DOHH2 (cell line): ENCODE results near the gene CADPS2.

ENCODE experiments used
- H3F3A ChIP-seq: fragments of 200-600 bp; sonication (generic), shearing (Covaris generic); 2 replicates; pipeline ENCODE4 v1.6.0; 2016; ENCODE audit warnings: antibody characterized with exemption, mild to moderate bottlenecking; ENCODE audit not compliant: control insufficient read depth, insufficient read depth
- H3K27ac ChIP-seq: fragments of 200-600 bp; sonication (generic); 2 replicates; pipeline ENCODE4 v1.5.1; 2014; ENCODE audit warnings: low read depth, mild to moderate bottlenecking, low read length, moderate library complexity
- H3K27me3 ChIP-seq: fragments of 200-600 bp; sonication (generic); 2 replicates; pipeline ENCODE4 v1.6.1; 2014; ENCODE audit warnings: mild to moderate bottlenecking, low read length, mixed read lengths; ENCODE audit not compliant: control insufficient read depth
- H3K36me3 ChIP-seq: fragments of 200-600 bp; sonication (generic); 2 replicates; pipeline ENCODE4 v1.6.1; 2014; ENCODE audit warnings: mild to moderate bottlenecking, low read length, moderate library complexity, mixed read lengths; ENCODE audit not compliant: control insufficient read depth
- H3K4me1 ChIP-seq: fragments of 200-600 bp; sonication (generic); 2 replicates; pipeline ENCODE4 v1.6.1; 2014; ENCODE audit warnings: mild to moderate bottlenecking, low read length, mixed read lengths; ENCODE audit not compliant: control insufficient read depth
- H3K4me2 ChIP-seq: fragments of 200-600 bp; sonication (generic); 2 replicates; pipeline ENCODE4 v1.6.0; 2014; ENCODE audit warnings: mild to moderate bottlenecking, low read length, moderate library complexity
- H3K4me3 ChIP-seq: fragments of 200-600 bp; sonication (generic); 2 replicates; pipeline ENCODE4 v1.5.1; 2014; ENCODE audit warnings: mild to moderate bottlenecking, low read length, mixed read lengths
- H3K79me2 ChIP-seq: fragments of 200-600 bp; sonication (generic); 2 replicates; pipeline ENCODE4 v1.6.1; 2014; ENCODE audit warnings: mild to moderate bottlenecking, low read length, mixed read lengths; ENCODE audit not compliant: control insufficient read depth
- H3K9me2 ChIP-seq: fragments of 200-600 bp; sonication (generic); replicated peaks from 2 replicates; pipeline ENCODE4 v1.6.1; 2014; ENCODE audit warnings: mild to moderate bottlenecking, low read length, mixed read lengths; ENCODE audit not compliant: control insufficient read depth
- H3K9me3 ChIP-seq: fragments of 200-600 bp; sonication (generic); 2 replicates; pipeline ENCODE4 v1.6.1; 2014; ENCODE audit warnings: antibody characterized with exemption, low read length, mixed read lengths; ENCODE audit not compliant: control insufficient read depth, insufficient read depth
- H4K20me1 ChIP-seq: fragments of 200-600 bp; sonication (generic); 2 replicates; pipeline ENCODE4 v1.6.0; 2014; ENCODE audit warnings: low read depth, mild to moderate bottlenecking, antibody characterized with exemption, low read length, moderate library complexity; ENCODE audit not compliant: control insufficient read depth, insufficient read depth
- CTCF ChIP-seq: fragments of 200-600 bp; sonication (generic); IDR thresholded peaks from one replicate; pipeline ENCODE4 v1.5.1; 2014; ENCODE audit warnings: antibody characterized with exemption, mild to moderate bottlenecking, low read depth, low read length; ENCODE audit not compliant: poor library complexity, severe bottlenecking
- EZH2phosphoT487 ChIP-seq: fragments of 200-600 bp; sonication (generic); IDR thresholded peaks from 2 replicates; pipeline ENCODE4 v1.6.1; 2017; ENCODE audit warnings: borderline replicate concordance, mild to moderate bottlenecking, antibody characterized with exemption, low read length, moderate library complexity, mixed read lengths

The CADPS2 gene

GRCh38 chr7:122831436-122831835, 54.8 kb downstream of the CADPS2 start:
- Histone ChIP-seq H3F3A (no peaks in the 10 kb centered on the region), H3K4me3 (no peak overlapping the region), H3K9me2 (no peaks in the 10 kb centered on the region), H3K4me2 (no peak overlapping the region), H3K9me3 (no peaks in the 10 kb centered on the region), H3K36me3 (no peaks in the 10 kb centered on the region), H3K4me1 (no peaks in the 10 kb centered on the region), H4K20me1 (no peaks in the 10 kb centered on the region), H3K79me2 (no peaks in the 10 kb centered on the region), H3K27me3 (no peaks in the 10 kb centered on the region), H3K27ac (no peak overlapping the region)
- no peak for TF ChIP-seq EZH2phosphoT487

GRCh38 chr7:122829962-122830361, 56.3 kb downstream of the CADPS2 start:
- H3K9me2 ChIP-seq, result no peaks in the 10 kb centered on the region
- no peaks in the 10 kb centered on the region for H3K79me2 ChIP-seq
- H3K9me3 ChIP-seq, result no peaks in the 10 kb centered on the region
- TF ChIP-seq EZH2phosphoT487, result no peak
- TF ChIP-seq CTCF, result no peak
- no peaks in the 10 kb centered on the region for H3K27me3 ChIP-seq
- H3K4me3 ChIP-seq, result no peak overlapping the region
- no peaks in the 10 kb centered on the region for H3K4me1 ChIP-seq
- no peak overlapping the region for H3K27ac ChIP-seq
- H3K36me3 ChIP-seq, result no peaks in the 10 kb centered on the region
- H3K4me2 ChIP-seq, result no peak overlapping the region
- no peaks in the 10 kb centered on the region for H4K20me1 ChIP-seq
- no peaks in the 10 kb centered on the region for H3F3A ChIP-seq

- Histone ChIP-seq H3K27ac (no peak overlapping the region), H3K4me2 (no peak overlapping the region), H3K27me3 (no peaks in the 10 kb centered on the region), H4K20me1 (no peaks in the 10 kb centered on the region), H3K79me2 (no peaks in the 10 kb centered on the region), H3K9me2 (no peaks in the 10 kb centered on the region), H3K4me3 (no peak overlapping the region), H3K9me3 (no peaks in the 10 kb centered on the region), H3F3A (no peaks in the 10 kb centered on the region), H3K4me1 (no peaks in the 10 kb centered on the region), H3K36me3 (no peaks in the 10 kb centered on the region)
- TF ChIP-seq EZH2phosphoT487 (no peak), CTCF (no peak)
Measured at GRCh38 chr7:122827763-122828162, 58.5 kb downstream of the CADPS2 start.

- Histone ChIP-seq H3K9me3 (no peaks in the 10 kb centered on the region), H3K4me3 (no peak overlapping the region), H3K9me2 (no peaks in the 10 kb centered on the region), H3K4me2 (no peak overlapping the region), H3K36me3 (no peaks in the 10 kb centered on the region), H3K27ac (no peak overlapping the region), H3K79me2 (no peaks in the 10 kb centered on the region), H4K20me1 (no peaks in the 10 kb centered on the region), H3F3A (no peaks in the 10 kb centered on the region), H3K4me1 (no peaks in the 10 kb centered on the region), H3K27me3 (no peaks in the 10 kb centered on the region)
- no peak for TF ChIP-seq EZH2phosphoT487
- no peak for TF ChIP-seq CTCF
Measured at GRCh38 chr7:122813845-122814244, 72.4 kb downstream of the CADPS2 start.
